Measurements from ENCODE around the gene STING1.

STING1 gene

GRCh38 chr5:139431706-139432105 lies 50.9 kb downstream of the STING1 start:
- no peak for DNase-seq

- DNase-seq: no peak
These were observed 52.5 kb downstream of the STING1 start for GRCh38 chr5:139430015-139430414.

GRCh38 chr5:139426203-139426885 lies 56.2 kb downstream of the STING1 start:
- DNase-seq: no peak
